ENCODE data around the gene DPPA3. TPM values are rescaled to one million over a fixed set of nuclear protein-coding genes. Genes with fewer than 3 reads are reported as not detected.

The DPPA3 gene
- total and polyA plus RNA-seq, 2 donors (not counting 3 experiments of a cell fraction or from before 2014, with no cell fraction given): not detected

GRCh38 chr12:7750350-7750749, 39.1 kb downstream of the DPPA3 start:
- TF ChIP-seq GATA2 (IDR thresholded peaks at IDR 0.05; ENCODE audit: insufficient read depth, insufficient read length, low read depth, low read length) (no peak), POLR2AphosphoS5 (IDR thresholded peaks at IDR 0.05; ENCODE audit: insufficient read depth, low read depth, low read length) (no peak), EZH2 (IDR thresholded peaks at IDR 0.05; ENCODE audit: borderline replicate concordance, low read depth, low read length, severe bottlenecking) (no peak), MYC (IDR thresholded peaks at IDR 0.05; ENCODE audit: low read depth, low read length) (no peak), FOS (IDR thresholded peaks at IDR 0.05; ENCODE audit: borderline replicate concordance, insufficient read depth, low read length) (no peak)
- TF ChIP-seq, protein P1, sequence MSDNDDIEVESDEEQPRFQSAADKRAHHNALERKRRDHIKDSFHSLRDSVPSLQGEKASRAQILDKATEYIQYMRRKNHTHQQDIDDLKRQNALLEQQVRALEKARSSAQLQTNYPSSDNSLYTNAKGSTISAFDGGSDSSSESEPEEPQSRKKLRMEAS (IDR thresholded peaks at IDR 0.05; ENCODE audit: insufficient read depth, insufficient read length): no peak
- TF ChIP-seq, protein P2, sequence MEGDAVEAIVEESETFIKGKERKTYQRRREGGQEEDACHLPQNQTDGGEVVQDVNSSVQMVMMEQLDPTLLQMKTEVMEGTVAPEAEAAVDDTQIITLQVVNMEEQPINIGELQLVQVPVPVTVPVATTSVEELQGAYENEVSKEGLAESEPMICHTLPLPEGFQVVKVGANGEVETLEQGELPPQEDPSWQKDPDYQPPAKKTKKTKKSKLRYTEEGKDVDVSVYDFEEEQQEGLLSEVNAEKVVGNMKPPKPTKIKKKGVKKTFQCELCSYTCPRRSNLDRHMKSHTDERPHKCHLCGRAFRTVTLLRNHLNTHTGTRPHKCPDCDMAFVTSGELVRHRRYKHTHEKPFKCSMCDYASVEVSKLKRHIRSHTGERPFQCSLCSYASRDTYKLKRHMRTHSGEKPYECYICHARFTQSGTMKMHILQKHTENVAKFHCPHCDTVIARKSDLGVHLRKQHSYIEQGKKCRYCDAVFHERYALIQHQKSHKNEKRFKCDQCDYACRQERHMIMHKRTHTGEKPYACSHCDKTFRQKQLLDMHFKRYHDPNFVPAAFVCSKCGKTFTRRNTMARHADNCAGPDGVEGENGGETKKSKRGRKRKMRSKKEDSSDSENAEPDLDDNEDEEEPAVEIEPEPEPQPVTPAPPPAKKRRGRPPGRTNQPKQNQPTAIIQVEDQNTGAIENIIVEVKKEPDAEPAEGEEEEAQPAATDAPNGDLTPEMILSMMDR (IDR thresholded peaks at IDR 0.05; ENCODE audit: extremely low read depth in 1 of 2, insufficient read depth in 1 of 2, low read depth in 1 of 2, low read length in 2 of 2): no peak
- H2AFZ ChIP-seq (ENCODE audit: low read depth, low read length): no peak overlapping the region
- ChIA-PET POLR2A (no interaction called here), CTCF (interaction anchor here (0.6 to 0.7 kb wide), 2 partner anchors 157 to 377 kb away, joined by 3 read pairs; no protein-coding TSS in a partner anchor)
- FAIRE-seq (no peak), DNase-seq (ENCODE audit: low read depth, low spot score) (no peak)
- no peaks in the 10 kb centered on the region for H3K27me3 ChIP-seq (ENCODE audit: control insufficient read depth in 2 of 2, insufficient read depth in 2 of 2, low read length in 2 of 2)
- H3K9me3 ChIP-seq (replicated peaks; ENCODE audit: control insufficient read depth, insufficient read depth, low read length): no peaks in the 10 kb centered on the region
- no peaks in the 10 kb centered on the region for H3K9me1 ChIP-seq (replicated peaks; ENCODE audit: control insufficient read depth, extremely low read depth, insufficient read depth, low read length)
- H3K27ac ChIP-seq (ENCODE audit: insufficient read depth, low read depth, low read length): no peak overlapping the region
- no peak overlapping the region for H3K4me2 ChIP-seq (ENCODE audit: insufficient read depth, low read length)
- intact Hi-C loops (cut with micrococcal nuclease) (no loop called here), dilution Hi-C loops (cut with MboI; ENCODE audit: extremely low pct_ligation_motif_present, low sequenced_read_pairs) (no loop called here)
- no peak overlapping the region for H3K9ac ChIP-seq (replicated peaks; ENCODE audit: extremely low read depth, insufficient read depth, low read length)
- no peaks in the 10 kb centered on the region for H3K79me2 ChIP-seq (ENCODE audit: control insufficient read depth, insufficient read depth, low read length)
- H3K4me1 ChIP-seq (ENCODE audit: control insufficient read depth, extremely low read depth, insufficient read depth, low read length): no peaks in the 10 kb centered on the region
- no TSS peak for BruUV-seq (replicated peaks)
- H3K36me3 ChIP-seq (ENCODE audit: control insufficient read depth in 2 of 2, extremely low read depth in 1 of 2, insufficient read depth in 2 of 2, low read length in 2 of 2): no peaks in the 10 kb centered on the region
- no peaks in the 10 kb centered on the region for H4K20me1 ChIP-seq (replicated peaks; ENCODE audit: control insufficient read depth, extremely low read depth, insufficient read depth, low read length)
- no peak overlapping the region for H3K4me3 ChIP-seq (replicated peaks in 1 of 3; ENCODE audit: insufficient read depth in 1 of 3, low read depth in 1 of 3, low read length in 3 of 3)
